ENCODE data around the gene PCCA. TPM values are rescaled to one million over a fixed set of nuclear protein-coding genes. Genes with fewer than 3 reads are reported as not detected.

PCCA gene
- total and polyA plus RNA-seq, 8 donors = 31.4 to 140 (median 77.0) TPM

- H3K27me3 ChIP-seq = no peaks in the 10 kb centered on the region
- H3K4me1 ChIP-seq = peaks cover 6 to 47% (median 23%) of the 10 kb centered on the region in 4 donors
- no peak for TF ChIP-seq POLR2AphosphoS5 (IDR thresholded peaks at IDR 0.05)
- no peak for TF ChIP-seq CTCF (IDR thresholded peaks at IDR 0.05)
- no peak for TF ChIP-seq EP300 (IDR thresholded peaks at IDR 0.05)
- TF ChIP-seq POLR2A (IDR thresholded peaks at IDR 0.05) = no peak
- no peaks in the 10 kb centered on the region for H3K9me3 ChIP-seq
- H3K4me3 ChIP-seq = no peak overlapping the region
- peaks cover 0 to 21% (median 17%) of the 10 kb centered on the region in 4 donors for H3K36me3 ChIP-seq
- WGBS, 5 donors = 81 to 94% (median 88%) methylated on average over 2 of the region's 2 CpGs
- intact Hi-C loops (cut with DNase I; ENCODE audit: low total_unique reads) = no loop called here
- no peak overlapping the region for H3K27ac ChIP-seq
- DNase-seq = no peak
Measured at GRCh38 chr13:100106005-100106404, 17.1 kb downstream of the PCCA start.

- H3K27me3 ChIP-seq = no peaks in the 10 kb centered on the region
- peaks cover 5 to 42% (median 17%) of the 10 kb centered on the region in 4 donors for H3K4me1 ChIP-seq
- no peaks in the 10 kb centered on the region for H3K9me3 ChIP-seq
- intact Hi-C loops (cut with DNase I; ENCODE audit: low total_unique reads) = no loop called here
- DNase-seq = no peak
- H3K4me3 ChIP-seq = no peak overlapping the region
- no peak for TF ChIP-seq POLR2A (IDR thresholded peaks at IDR 0.05)
- 82 to 91% (median 87%) methylated on average over 4 of the region's 4 CpGs for WGBS, 5 donors
- H3K36me3 ChIP-seq = peaks cover 0 to 21% (median 17%) of the 10 kb centered on the region in 4 donors
- no peak overlapping the region for H3K27ac ChIP-seq
Measured at GRCh38 chr13:100106705-100107104, 17.8 kb downstream of the PCCA start.

- TF ChIP-seq POLR2AphosphoS5 (IDR thresholded peaks at IDR 0.05) (peak in 1 of 3 donors; percentile 21), POLR2A (IDR thresholded peaks at IDR 0.05) (no peak), EP300 (IDR thresholded peaks at IDR 0.05) (no peak), CTCF (IDR thresholded peaks at IDR 0.05) (no peak)
- H3K9me3 ChIP-seq = no peaks in the 10 kb centered on the region
- WGBS, 5 donors = 40 to 61% (median 47%) methylated on average over 3 of the region's 3 CpGs
- peak in 1 of 2 donors; percentile 41 for DNase-seq
- H3K4me3 ChIP-seq = no peak overlapping the region
- intact Hi-C loops (cut with DNase I; ENCODE audit: low total_unique reads) = no loop called here
- H3K36me3 ChIP-seq = peaks cover 9 to 36% (median 32%) of the 10 kb centered on the region in 4 donors
- H3K4me1 ChIP-seq = peaks cover 4 to 39% (median 10%) of the 10 kb centered on the region in 4 donors
- peak overlapping the region in 4 of 5 donors; percentile 26 to 66 (median 50) for H3K27ac ChIP-seq
- no peaks in the 10 kb centered on the region for H3K27me3 ChIP-seq
Measured at GRCh38 chr13:100108913-100109507, 20.1 kb downstream of the PCCA start.

GRCh38 chr13:100110269-100110668 is 21.4 kb downstream of the PCCA start:
- Histone ChIP-seq H3K4me1 (peaks cover 4 to 39% (median 10%) of the 10 kb centered on the region in 4 donors), H3K27me3 (no peaks in the 10 kb centered on the region), H3K27ac (peak overlapping the region in 1 of 5 donors; percentile 66), H3K4me3 (no peak overlapping the region), H3K36me3 (peaks cover 9 to 35% (median 34%) of the 10 kb centered on the region in 4 donors), H3K9me3 (no peaks in the 10 kb centered on the region)
- 85 to 90% (median 88%) methylated on average over 2 of the region's 2 CpGs for WGBS, 5 donors
- DNase-seq = no peak
- intact Hi-C loops (cut with DNase I; ENCODE audit: low total_unique reads) = no loop called here
- TF ChIP-seq EP300 (IDR thresholded peaks at IDR 0.05) (no peak), POLR2A (IDR thresholded peaks at IDR 0.05) (no peak), POLR2AphosphoS5 (IDR thresholded peaks at IDR 0.05) (no peak), CTCF (IDR thresholded peaks at IDR 0.05) (no peak)
